GM19328 (cell line): ENCODE measurements around the gene B4GALT6.
"Not testable (repeated sequence)": the region's sequence is repeated elsewhere in the genome, so short reads cannot be mapped to it uniquely, and the experiment has no call there.

ENCODE experiments used
- ATAC-seq: cut with Tn5 transposase; IDR thresholded peaks from one replicate; pipeline ENCODE4 v1.9.1; 2021; ENCODE audit warnings: mild to moderate bottlenecking, moderate library complexity; ENCODE audit not compliant: unreplicated experiment

The B4GALT6 gene

GRCh38 chr18:31684279-31685096 lies at the start of gene B4GALT6:
B4GALT6 (minus strand) TSS chr18:31684581; CDS start chr18:31684426, 155 bp downstream.
- ATAC-seq = peak; percentile 39

GRCh38 chr18:31731628-31732027 lies 47.2 kb upstream of the B4GALT6 start:
- no peak for ATAC-seq

DNA sequence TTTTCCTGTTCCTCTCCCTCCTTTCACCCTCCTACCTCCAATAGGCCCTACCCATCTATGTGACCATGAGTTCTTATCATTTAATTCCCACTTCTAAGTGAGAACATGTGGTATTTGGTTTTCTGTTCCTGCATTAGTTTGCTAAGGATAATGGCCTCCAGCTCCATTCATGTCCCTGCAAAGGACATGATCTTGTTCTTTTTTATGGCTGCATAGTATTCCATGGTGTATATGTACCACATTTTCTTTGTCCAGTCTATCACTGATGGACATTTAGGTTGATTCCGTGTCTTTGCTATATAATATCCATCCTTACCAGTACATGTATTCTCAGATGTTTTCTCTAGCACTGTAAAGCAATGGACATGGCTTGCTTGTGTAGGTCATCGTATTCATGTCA lies 44.8 kb upstream of the B4GALT6 start:
- not testable (repeated sequence) for ATAC-seq

GRCh38 chr18:31723990-31724711 lies 39.8 kb upstream of the B4GALT6 start:
- no peak for ATAC-seq

DNA sequence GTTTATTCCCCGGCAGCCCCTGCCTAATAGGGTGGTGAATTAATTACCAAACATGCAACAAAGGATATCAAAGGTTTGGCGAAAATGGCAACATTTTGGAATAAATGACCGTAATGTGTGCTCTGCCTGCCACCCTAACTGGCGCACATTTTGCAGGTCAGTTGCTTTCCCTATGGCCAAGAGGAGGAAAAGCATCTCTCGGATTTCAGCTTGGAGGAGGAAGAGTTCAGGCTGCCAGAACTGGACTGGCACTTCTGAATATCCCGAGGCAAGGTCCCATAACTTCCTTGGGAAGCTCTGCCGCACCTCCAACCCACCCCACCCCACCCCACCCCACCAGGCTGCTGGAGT lies 39.2 kb upstream of the B4GALT6 start:
- no peak for ATAC-seq

- ATAC-seq = peak; percentile 93
These were observed 38.1 kb upstream of the B4GALT6 start for GRCh38 chr18:31722369-31722957.

GRCh38 chr18:31721601-31722000 lies 37.2 kb upstream of the B4GALT6 start:
- no peak for ATAC-seq

- ATAC-seq = no peak
These were observed 36.5 kb upstream of the B4GALT6 start for GRCh38 chr18:31720867-31721266.

DNA sequence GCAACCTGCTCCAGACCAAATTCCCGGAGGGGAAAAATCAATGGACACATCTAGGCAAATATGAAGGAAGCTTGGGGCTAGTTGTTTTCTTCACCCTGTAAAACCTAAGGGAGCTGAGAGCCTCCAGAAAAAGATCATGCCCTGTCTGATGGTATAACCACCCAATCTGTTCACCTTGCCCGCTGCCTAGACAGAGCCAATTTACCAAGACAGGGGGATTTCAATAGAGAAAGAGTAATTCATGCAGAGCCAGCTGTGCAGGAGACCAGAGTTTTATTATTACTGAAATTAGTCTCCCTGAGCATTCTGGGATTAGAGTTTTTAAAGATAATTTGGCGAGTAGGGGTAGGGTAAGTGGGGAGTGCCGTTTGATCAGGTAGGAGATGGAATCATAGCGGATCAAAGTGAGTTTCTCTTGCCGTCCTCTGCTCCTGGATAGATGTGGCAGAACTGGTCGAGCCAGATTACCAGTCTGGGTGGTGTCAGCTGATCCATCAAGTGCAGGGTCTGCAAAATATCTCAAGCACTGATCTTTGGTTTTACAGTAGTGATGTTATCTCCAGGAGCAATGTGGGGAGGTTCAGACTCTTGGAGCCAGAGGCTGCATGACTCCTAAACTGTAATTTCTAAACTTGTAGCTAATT lies 35.1 kb upstream of the B4GALT6 start:
- ATAC-seq = no peak

GRCh38 chr18:31718386-31718785 lies 34.0 kb upstream of the B4GALT6 start:
- no peak for ATAC-seq

- no peak for ATAC-seq
These were observed 32.0 kb upstream of the B4GALT6 start for GRCh38 chr18:31716362-31716761.

DNA sequence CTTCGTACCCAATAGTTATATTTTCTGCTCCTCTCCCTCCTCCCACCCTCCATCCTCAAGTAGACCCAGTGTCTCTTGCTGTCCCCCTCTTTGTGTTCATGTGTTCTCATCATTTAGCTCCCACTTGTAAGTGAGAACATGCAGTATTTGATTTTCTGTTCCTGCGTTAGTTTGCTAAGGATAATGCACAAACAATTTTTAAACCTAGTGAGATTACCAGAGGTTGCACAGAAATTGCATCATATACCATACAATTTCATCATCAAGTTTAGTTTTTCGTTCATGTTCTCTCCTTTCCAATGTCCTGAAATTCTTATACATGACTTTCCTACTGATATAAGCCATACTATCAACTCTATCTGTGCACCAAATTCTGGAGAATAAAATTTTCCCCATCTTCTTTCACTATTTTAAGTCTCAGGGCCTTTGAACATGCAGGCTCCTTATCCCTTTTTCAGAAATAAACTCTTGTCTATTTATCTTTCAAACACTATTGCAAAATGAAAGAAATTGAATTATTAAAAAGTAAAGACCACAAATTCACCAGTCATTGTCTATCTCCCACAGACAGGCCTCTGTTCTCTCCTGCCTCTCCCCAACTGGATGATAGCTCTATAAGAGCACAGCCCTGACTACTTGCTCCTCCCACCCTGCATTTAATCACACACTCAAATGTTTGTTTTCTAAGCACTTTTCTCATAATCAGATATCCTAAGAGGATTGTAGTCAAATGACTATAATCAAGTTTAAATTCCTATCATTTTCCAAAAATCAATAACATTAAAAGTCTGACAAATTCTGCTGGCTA lies 27.2 kb upstream of the B4GALT6 start:
- ATAC-seq = no peak

DNA sequence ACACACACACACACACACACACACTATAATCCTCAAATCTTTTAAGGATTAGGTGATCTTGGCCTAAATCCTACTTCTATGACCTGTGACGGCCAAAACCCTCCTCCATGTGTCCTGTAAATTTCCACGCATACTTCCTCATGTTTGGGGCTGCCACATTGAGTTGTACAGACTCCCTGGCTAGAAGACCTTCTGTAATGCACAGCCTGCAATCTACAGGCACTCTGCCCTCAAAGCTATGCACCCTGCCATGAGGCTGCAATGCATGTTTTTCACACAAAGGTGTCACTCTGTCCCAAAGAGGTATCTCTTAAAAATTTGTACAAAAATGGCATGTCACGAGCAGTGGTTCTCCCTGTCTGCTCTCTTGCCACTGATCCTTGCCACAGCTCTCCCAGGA lies 26.4 kb upstream of the B4GALT6 start:
- no peak for ATAC-seq

- no peak for ATAC-seq
These were observed 23.4 kb upstream of the B4GALT6 start for GRCh38 chr18:31707815-31708214.

GRCh38 chr18:31702449-31702848 lies 18.1 kb upstream of the B4GALT6 start:
- no peak for ATAC-seq

GRCh38 chr18:31701744-31702143 lies 17.4 kb upstream of the B4GALT6 start:
- no peak for ATAC-seq

DNA sequence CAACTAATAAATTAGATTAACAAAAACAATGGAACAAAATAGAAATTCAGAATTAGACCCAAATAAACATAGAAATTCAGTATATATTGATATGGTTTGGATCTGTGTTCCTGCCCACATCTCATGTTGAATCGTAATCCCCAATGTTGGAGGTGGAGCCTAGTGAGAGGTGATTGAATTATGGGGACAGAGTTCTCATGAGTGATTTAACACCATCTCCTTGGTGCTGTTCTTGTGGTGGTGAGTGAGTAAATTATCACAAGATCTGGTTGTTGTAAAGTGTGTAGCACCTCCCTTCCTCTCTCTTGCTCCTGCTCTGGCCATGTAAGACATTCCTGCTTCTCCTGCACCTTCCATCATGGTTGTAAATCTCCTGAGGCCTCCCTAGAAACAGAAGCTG lies 16.6 kb upstream of the B4GALT6 start:
- no peak for ATAC-seq

DNA sequence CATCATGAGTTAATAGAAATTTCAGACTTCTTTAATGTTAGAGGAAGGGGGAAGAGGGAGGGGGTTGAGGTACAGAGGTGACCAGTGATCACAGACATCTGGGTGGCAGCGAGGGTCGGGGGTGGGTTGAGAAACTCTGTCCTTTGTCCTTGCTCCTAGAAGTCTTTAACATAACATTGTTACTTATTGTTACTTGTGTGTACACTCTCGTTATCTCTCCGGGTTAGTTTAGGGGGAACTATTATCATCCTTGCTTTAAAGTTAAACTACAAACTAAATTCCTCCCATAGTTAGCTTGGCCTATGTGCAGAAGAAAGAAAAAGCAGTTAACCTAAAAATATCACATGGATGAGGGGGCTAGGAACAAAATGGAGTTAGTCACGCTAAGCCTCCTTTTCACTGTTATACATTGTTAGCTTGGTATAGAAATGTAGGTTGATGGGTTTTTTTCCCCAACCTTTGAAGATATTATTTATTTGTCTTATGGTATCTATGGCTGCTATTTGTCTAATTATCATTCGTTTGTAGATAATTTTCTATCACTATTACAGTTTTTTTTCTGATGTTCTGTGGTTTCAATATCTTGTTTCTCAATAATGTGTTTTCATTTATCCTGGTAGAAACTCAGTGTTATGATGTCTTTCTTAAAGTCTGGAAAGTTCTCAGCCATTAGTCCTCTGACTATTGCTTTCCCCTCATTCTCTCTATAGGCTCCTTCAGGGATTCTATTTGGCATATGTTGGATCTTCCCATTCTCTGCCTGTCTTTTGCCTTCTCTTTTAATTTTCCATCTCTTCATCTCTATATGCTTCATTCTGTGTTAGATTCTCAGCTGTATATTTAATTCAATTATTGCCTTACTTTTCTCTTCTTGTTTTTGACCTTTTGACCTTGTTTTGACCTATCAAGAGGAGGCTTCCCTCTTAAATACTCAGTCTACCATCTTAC lies 13.2 kb upstream of the B4GALT6 start:
- no peak for ATAC-seq

GRCh38 chr18:31695989-31696388 lies 11.6 kb upstream of the B4GALT6 start:
- no peak for ATAC-seq

GRCh38 chr18:31694297-31694696 lies 9.9 kb upstream of the B4GALT6 start:
- no peak for ATAC-seq
